ENCODE results near the gene PEX14. TPM values are rescaled to one million over a fixed set of nuclear protein-coding genes. Genes with fewer than 3 reads are reported as not detected.

PEX14 gene
- total and polyA plus RNA-seq, 8 donors = 17.3 to 22.9 (median 20.7) TPM

GRCh38 chr1:10575616-10576015 lies 100.9 kb downstream of the PEX14 start:
- intact Hi-C loops (cut with DNase I) = no loop called here
- DNase-seq (no peak), ATAC-seq (no peak)
- Histone ChIP-seq H3K4me1 (no peaks in the 10 kb centered on the region), H3K27me3 (no peaks in the 10 kb centered on the region), H3K4me3 (no peak overlapping the region), H3K27ac (no peak overlapping the region), H3K9me3 (no peaks in the 10 kb centered on the region), H3K36me3 (peaks cover 0 to 4% of the 10 kb centered on the region in 2 donors)
- TF ChIP-seq, protein P1, sequence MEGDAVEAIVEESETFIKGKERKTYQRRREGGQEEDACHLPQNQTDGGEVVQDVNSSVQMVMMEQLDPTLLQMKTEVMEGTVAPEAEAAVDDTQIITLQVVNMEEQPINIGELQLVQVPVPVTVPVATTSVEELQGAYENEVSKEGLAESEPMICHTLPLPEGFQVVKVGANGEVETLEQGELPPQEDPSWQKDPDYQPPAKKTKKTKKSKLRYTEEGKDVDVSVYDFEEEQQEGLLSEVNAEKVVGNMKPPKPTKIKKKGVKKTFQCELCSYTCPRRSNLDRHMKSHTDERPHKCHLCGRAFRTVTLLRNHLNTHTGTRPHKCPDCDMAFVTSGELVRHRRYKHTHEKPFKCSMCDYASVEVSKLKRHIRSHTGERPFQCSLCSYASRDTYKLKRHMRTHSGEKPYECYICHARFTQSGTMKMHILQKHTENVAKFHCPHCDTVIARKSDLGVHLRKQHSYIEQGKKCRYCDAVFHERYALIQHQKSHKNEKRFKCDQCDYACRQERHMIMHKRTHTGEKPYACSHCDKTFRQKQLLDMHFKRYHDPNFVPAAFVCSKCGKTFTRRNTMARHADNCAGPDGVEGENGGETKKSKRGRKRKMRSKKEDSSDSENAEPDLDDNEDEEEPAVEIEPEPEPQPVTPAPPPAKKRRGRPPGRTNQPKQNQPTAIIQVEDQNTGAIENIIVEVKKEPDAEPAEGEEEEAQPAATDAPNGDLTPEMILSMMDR (IDR thresholded peaks at IDR 0.05) = no peak

DNA sequence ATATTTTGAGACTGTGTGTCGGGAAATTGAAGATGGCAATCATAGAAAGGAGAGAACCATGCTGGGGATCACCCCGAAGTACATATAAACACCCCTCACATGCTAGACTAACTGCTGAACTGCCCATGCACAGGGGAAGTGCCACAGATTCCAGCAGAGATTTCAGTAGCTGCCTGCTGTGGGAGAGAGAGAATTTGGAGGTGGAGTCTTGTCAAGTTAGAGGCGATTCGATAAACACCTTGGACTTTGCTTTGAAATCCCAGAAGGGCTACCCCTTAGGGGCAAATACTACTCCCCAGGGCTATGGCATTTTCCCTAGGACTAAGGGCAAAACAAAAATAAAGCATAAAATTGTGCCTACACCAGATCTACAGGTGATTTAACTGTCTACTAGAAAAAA lies 103.3 kb downstream of the PEX14 start:
- DNase-seq = no peak
- no peaks in the 10 kb centered on the region for H3K27me3 ChIP-seq
- peaks cover 0 to 4% of the 10 kb centered on the region in 2 donors for H3K36me3 ChIP-seq
- intact Hi-C loops (cut with DNase I) = no loop called here
- no peak overlapping the region for H3K4me3 ChIP-seq
- TF ChIP-seq, protein P1 (IDR thresholded peaks at IDR 0.05) = no peak
- H3K4me1 ChIP-seq = no peaks in the 10 kb centered on the region
- no peaks in the 10 kb centered on the region for H3K9me3 ChIP-seq
- ATAC-seq = no peak
- H3K27ac ChIP-seq = no peak overlapping the region

DNA sequence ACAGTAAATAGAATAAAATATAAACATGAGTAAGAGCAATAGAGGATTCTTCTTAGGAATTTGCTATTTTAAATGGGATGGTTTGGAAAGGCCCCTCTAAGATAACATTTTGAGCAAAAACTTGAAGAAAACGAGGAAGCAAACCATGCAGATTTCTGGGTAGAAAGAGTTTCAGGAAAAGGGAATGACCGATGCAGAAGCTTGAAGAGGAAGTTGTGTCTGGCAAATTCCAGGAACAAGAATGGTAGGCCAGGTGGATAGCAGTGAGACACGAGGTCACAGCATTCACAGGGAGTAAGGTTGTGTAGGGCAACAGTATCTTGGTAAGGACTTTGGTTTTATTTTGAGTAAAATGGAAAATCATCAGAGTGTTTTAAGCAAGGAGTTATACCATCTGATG lies 108.9 kb downstream of the PEX14 start:
- intact Hi-C loops (cut with DNase I) = no loop called here

GRCh38 chr1:10585242-10585641 lies 110.5 kb downstream of the PEX14 start:
- no peaks in the 10 kb centered on the region for H3K27me3 ChIP-seq
- no peak overlapping the region for H3K27ac ChIP-seq
- H3K4me1 ChIP-seq = no peaks in the 10 kb centered on the region
- intact Hi-C loops (cut with DNase I) = no loop called here
- no peak overlapping the region for H3K4me3 ChIP-seq
- no peak for DNase-seq
- no peak for ATAC-seq
- TF ChIP-seq, protein P1 (IDR thresholded peaks at IDR 0.05) = no peak
- no peaks in the 10 kb centered on the region for H3K9me3 ChIP-seq
- H3K36me3 ChIP-seq = no peaks in the 10 kb centered on the region

More for the DNA sequence above, 108.9 kb downstream of the PEX14 start:
- no peak for ATAC-seq
- TF ChIP-seq, protein P1 (IDR thresholded peaks at IDR 0.05) = no peak
- Histone ChIP-seq H3K36me3 (no peaks in the 10 kb centered on the region), H3K9me3 (no peaks in the 10 kb centered on the region), H3K4me1 (no peaks in the 10 kb centered on the region), H3K4me3 (no peak overlapping the region), H3K27ac (no peak overlapping the region), H3K27me3 (no peaks in the 10 kb centered on the region)
- no peak for DNase-seq

DNA sequence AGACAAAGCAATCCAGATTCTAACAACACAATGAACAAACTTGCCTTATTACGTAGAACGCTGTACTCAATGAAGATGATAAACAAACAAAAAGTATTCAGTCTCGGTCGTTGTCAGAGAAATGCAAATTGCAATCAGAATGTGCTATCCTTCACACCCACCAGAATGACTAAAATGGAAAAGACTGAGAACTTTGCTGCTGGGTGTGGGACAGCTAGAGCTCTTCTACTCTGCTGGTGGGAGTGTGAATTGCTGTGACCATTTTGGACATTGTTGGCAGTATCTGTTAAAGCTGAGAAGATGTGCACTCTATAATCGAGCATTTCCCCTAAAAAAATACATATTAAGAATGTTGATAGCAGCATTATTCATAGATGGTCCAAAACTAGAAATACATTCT lies 111.4 kb downstream of the PEX14 start:
- Histone ChIP-seq H3K4me1 (peaks cover 0 to 7% of the 10 kb centered on the region in 2 donors), H3K27me3 (no peaks in the 10 kb centered on the region), H3K4me3 (no peak overlapping the region), H3K27ac (no peak overlapping the region), H3K9me3 (no peaks in the 10 kb centered on the region), H3K36me3 (no peaks in the 10 kb centered on the region)
- intact Hi-C loops (cut with DNase I) = no loop called here
- TF ChIP-seq, protein P1 (IDR thresholded peaks at IDR 0.05) = no peak
- no peak for ATAC-seq
- DNase-seq = no peak
